GM12878 (cell line): ENCODE results near the gene RAB7B. TPM values are rescaled to one million over a fixed set of nuclear protein-coding genes. Genes with fewer than 3 reads are reported as not detected.

ENCODE experiments used
- ATAC-seq: fragments of 200-7000 bp; cut with Tn5 transposase; 3 replicates; pipeline ENCODE4 v1.9.1; 2020; ENCODE audit warnings: mild to moderate bottlenecking, moderate library complexity
- BruUV-seq: library from RNA; stranded (reverse); fragments of 400-500 nt; replicated peaks from 2 replicates; lab custom pipeline; 2021; lab: Mats Ljungman, UMichigan
- CTCF ChIA-PET: fragments of 300-600 bp; sonication (Branson Sonifier 250); formaldehyde crosslinking; extraction: SDS; loops from one replicate; lab custom pipeline; 2021; ENCODE audit warnings: inconsistent platforms; lab: Yijun Ruan, JAX
- POLR2A ChIA-PET: fragments of 350-600 bp; formaldehyde crosslinking; extraction: SDS; loops from one replicate; lab custom pipeline; 2021; ENCODE audit warnings: inconsistent platforms; lab: Charles Lee
- RAD21 ChIA-PET: fragments of 300-600 bp; sonication (Branson Sonifier 250); formaldehyde crosslinking; loops from one replicate; lab custom pipeline; 2023; ENCODE audit warnings: antibody characterized with exemption; ENCODE audit not compliant: unreplicated experiment; lab: Charles Lee
- SMC1A ChIA-PET: fragments of 300-600 bp; sonication (Branson Sonifier 250); formaldehyde crosslinking; loops from one replicate; lab custom pipeline; 2023; ENCODE audit not compliant: unreplicated experiment, uncharacterized antibody; lab: Charles Lee
- DNase-seq: peaks from one replicate; pipeline ENCODE4 v3.0.0-alpha.2; 2011; ENCODE audit warnings: low read depth, low spot score
- FAIRE-seq: peaks from 3 replicates; lab custom pipeline; 2011; peaks lifted over from hg19 to GRCh38; lab: Jason Lieb, UNC
- H2AFZ ChIP-seq: 2 replicates; pipeline ENCODE4 v1.6.0; 2011; ENCODE audit warnings: low read depth, low read length, control low read depth; ENCODE audit not compliant: control insufficient read depth
- H3K27ac ChIP-seq: 2 replicates; pipeline ENCODE4 v1.5.1; 2011; ENCODE audit warnings: control low read depth; ENCODE audit not compliant: control insufficient read depth, insufficient read depth
- H3K27me3 ChIP-seq, 2 experiments: replicated peaks in 1 of 2; 2 replicates each; pipeline versions ENCODE4 v1.6.0 to v1.6.1; 2011; ENCODE audit warnings: low read length in 1 of 2; ENCODE audit not compliant: control insufficient read depth in 2 of 2, insufficient read depth in 2 of 2
- H3K36me3 ChIP-seq, 2 experiments: 2 replicates each; pipeline ENCODE4 v1.5.1; 2011; ENCODE audit warnings: low read length in 1 of 2; ENCODE audit not compliant: control insufficient read depth in 2 of 2, insufficient read depth in 2 of 2
- H3K4me1 ChIP-seq: 2 replicates; pipeline ENCODE4 v1.6.1; 2011; ENCODE audit warnings: mild to moderate bottlenecking, low read length, moderate library complexity, mixed read lengths; ENCODE audit not compliant: control insufficient read depth, insufficient read depth
- H3K4me2 ChIP-seq: 2 replicates; pipeline ENCODE4 v1.6.0; 2011; ENCODE audit warnings: control low read depth; ENCODE audit not compliant: control insufficient read depth, insufficient read depth
- H3K4me3 ChIP-seq: fragments of 200-600 bp; sonication (generic); 2 replicates; pipeline ENCODE4 v1.5.1; 2016
- H3K79me2 ChIP-seq: 2 replicates; pipeline ENCODE4 v1.6.0; 2011; ENCODE audit warnings: low read length; ENCODE audit not compliant: control insufficient read depth, insufficient read depth
- H3K9ac ChIP-seq: 2 replicates; pipeline ENCODE4 v1.8.0; 2011; ENCODE audit warnings: low read length, control low read depth, mixed read lengths; ENCODE audit not compliant: control insufficient read depth, insufficient read depth
- H3K9me3 ChIP-seq: replicated peaks from 3 replicates; pipeline ENCODE4 v1.5.1; 2011; ENCODE audit warnings: mild to moderate bottlenecking, low read length; ENCODE audit not compliant: control insufficient read depth, insufficient read depth
- H4K20me1 ChIP-seq: 2 replicates; pipeline ENCODE4 v1.6.0; 2011; ENCODE audit not compliant: control insufficient read depth, insufficient read depth
- CBFB ChIP-seq: IDR thresholded peaks from 2 replicates; pipeline ENCODE4 v1.6.1; 2016; ENCODE audit warnings: antibody characterized with exemption, low read depth
- CBX3 ChIP-seq: fragments of 200-600 bp; sonication (generic); IDR thresholded peaks from 2 replicates; pipeline ENCODE4 v1.6.1; 2016; ENCODE audit warnings: low read depth, borderline replicate concordance
- CREB1 ChIP-seq: IDR thresholded peaks from 2 replicates; pipeline ENCODE4 v1.6.1; 2012; ENCODE audit warnings: low read depth, mild to moderate bottlenecking, inconsistent platforms
- KAT2A ChIP-seq: conservative IDR thresholded peaks from 2 replicates; pipeline ENCODE4 v1.6.1; 2011; ENCODE audit warnings: low read depth, low read length; ENCODE audit not compliant: control insufficient read depth
- MYC ChIP-seq: IDR thresholded peaks from 2 replicates; pipeline ENCODE4 v1.6.1; 2011; ENCODE audit warnings: mild to moderate bottlenecking, low read length, moderate library complexity, inconsistent platforms; ENCODE audit not compliant: insufficient read depth, insufficient replicate concordance, insufficient read length, severe bottlenecking
- NFYB ChIP-seq: IDR thresholded peaks from 2 replicates; pipeline ENCODE4 v1.6.1; 2011; ENCODE audit warnings: low read depth, mild to moderate bottlenecking, low read length, improper control_type of control experiment, moderate library complexity; ENCODE audit not compliant: insufficient read depth
- NR2C1 ChIP-seq: fragments of 450-650 bp; IDR thresholded peaks from 2 replicates; pipeline ENCODE4 v1.6.1; 2017; ENCODE audit warnings: antibody characterized with exemption, mild to moderate bottlenecking, moderate library complexity
- POU2F2 ChIP-seq: IDR thresholded peaks from 3 replicates; pipeline ENCODE4 v1.6.1; 2011; ENCODE audit warnings: low read depth, mild to moderate bottlenecking, low read length, borderline replicate concordance
- RFX5 ChIP-seq: IDR thresholded peaks from 2 replicates; pipeline ENCODE4 v1.6.1; 2011; ENCODE audit warnings: low read depth, low read length, improper control_type of control experiment
- WGBS: methylation state at CpG from one replicate; pipeline ENCODE4 v1.1.6; 2016; ENCODE audit warnings: low lambda C conversion rate; ENCODE audit not compliant: insufficient replicate concordance, insufficient coverage; ENCODE audit errors: missing lambda C conversion rate; 5-methylcytosine and 5-hydroxymethylcytosine counted together
- in situ Hi-C: fragments of 300-500 bp; cut with MboI; formaldehyde crosslinking; loops from 9 replicates; pipeline ENCODE4 v1.14.3; 2018; ENCODE audit warnings: mixed read lengths
- intact Hi-C: fragments of 100-400 bp; cut with micrococcal nuclease; formaldehyde crosslinking; loops from one replicate; pipeline ENCODE4 v1.14.2; 2022; ENCODE audit not compliant: unreplicated experiment
- polyA plus RNA-seq, 11 experiments: library from polyadenylated mRNA; depleted of rRNA in 4 of 11; unstranded in 6 of 11; stranded (reverse) in 5 of 11; fragments of >200 nt; fragmentation: Nextera tagmentation in 4 of 11; fragmentation: Illumina TruSeq in 1 of 11; extraction: Ambion mirVana in 4 of 11; extraction: Trizol in 1 of 11; gene quantifications; 1 replicate in 1 of 11; 2 replicates in 10 of 11; pipeline versions ENCODE4 v1.2.1 to v1.2.3, GENCODE V29; 2011 to 2016; ENCODE audit warnings: inconsistent platforms in 2 of 11, missing spikeins in 2 of 11, low read depth in 1 of 11
- total RNA-seq, 4 experiments: library from RNA; depleted of rRNA in 3 of 4; stranded (reverse); fragments of >200 nt in 3 of 4; fragmentation: Illumina TruSeq in 1 of 4; extraction: Trizol in 1 of 4; gene quantifications; 2 replicates each; pipeline versions ENCODE4 v1.2.1 to v1.2.3, GENCODE V29; 2013 to 2021
- TF ChIP-seq, protein P1 (sequence below): fragments of 450-650 bp; IDR thresholded peaks from 2 replicates; pipeline ENCODE4 v1.6.1; 2016; ENCODE audit warnings: mild to moderate bottlenecking
- TF ChIP-seq, protein P2 (sequence below): fragments of 150-350 bp; IDR thresholded peaks from 2 replicates; pipeline ENCODE4 v1.6.1; 2016; ENCODE audit warnings: low read depth, low read length
- TF ChIP-seq, protein P3 (sequence below): IDR thresholded peaks from 2 replicates; pipeline ENCODE4 v1.6.1; 2012; ENCODE audit warnings: low read depth, low read length, improper control_type of control experiment

The RAB7B gene
- total and polyA plus RNA-seq, 10 of the 15 experiments (the other 5 are each of a cell fraction or from before 2014, with no cell fraction given), result 0.09 TPM; not detected in 9

DNA sequence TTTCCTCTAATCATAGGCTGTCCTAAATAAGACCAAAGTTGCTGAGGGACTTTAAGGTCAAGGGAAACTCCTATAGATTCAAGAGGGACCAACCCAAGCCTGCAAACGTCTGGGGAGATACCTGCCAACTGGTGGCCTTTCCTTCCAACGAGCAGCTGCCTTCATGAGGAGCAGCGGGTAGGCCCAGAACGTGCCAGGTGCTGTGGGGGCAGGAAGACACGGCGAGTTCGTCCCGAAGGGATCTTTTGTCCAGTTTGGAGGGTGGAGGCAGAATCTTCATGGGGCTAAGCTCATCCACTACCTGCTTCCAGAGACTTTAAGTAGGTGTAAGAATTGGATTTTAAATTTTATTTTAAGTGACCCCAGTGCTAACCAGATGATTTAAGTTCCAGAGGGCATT, 34.0 kb downstream of the RAB7B start:
- ChIA-PET RAD21 (interaction anchor here (2.5 kb wide), 1 partner anchor 8 kb away, joined by 11 read pairs; no protein-coding TSS in a partner anchor), SMC1A (no interaction called here), CTCF (interaction anchor here (1.2 to 2.5 kb wide), 4 partner anchors 8 to 311 kb away, joined by 3 to 25 read pairs (median 6); no protein-coding TSS in a partner anchor), POLR2A (no interaction called here)
- WGBS, result 53% methylated on average over 8 of the region's 8 CpGs
- Histone ChIP-seq H3K79me2 (no peaks in the 10 kb centered on the region), H3K36me3 (no peaks in the 10 kb centered on the region), H3K9me3 (no peaks in the 10 kb centered on the region), H3K4me3 (no peak overlapping the region), H4K20me1 (no peaks in the 10 kb centered on the region), H3K27me3 (no peaks in the 10 kb centered on the region; a peak in 2 of 4 replicates), H3K9ac (no peak overlapping the region), H3K4me1 (no peaks in the 10 kb centered on the region), H3K27ac (no peak overlapping the region), H2AFZ (no peak overlapping the region), H3K4me2 (no peak overlapping the region)
- in situ Hi-C loops (no loop called here), intact Hi-C loops (no loop called here)
- DNase-seq, result no peak
- no peak for FAIRE-seq
- TF ChIP-seq, protein P1, sequence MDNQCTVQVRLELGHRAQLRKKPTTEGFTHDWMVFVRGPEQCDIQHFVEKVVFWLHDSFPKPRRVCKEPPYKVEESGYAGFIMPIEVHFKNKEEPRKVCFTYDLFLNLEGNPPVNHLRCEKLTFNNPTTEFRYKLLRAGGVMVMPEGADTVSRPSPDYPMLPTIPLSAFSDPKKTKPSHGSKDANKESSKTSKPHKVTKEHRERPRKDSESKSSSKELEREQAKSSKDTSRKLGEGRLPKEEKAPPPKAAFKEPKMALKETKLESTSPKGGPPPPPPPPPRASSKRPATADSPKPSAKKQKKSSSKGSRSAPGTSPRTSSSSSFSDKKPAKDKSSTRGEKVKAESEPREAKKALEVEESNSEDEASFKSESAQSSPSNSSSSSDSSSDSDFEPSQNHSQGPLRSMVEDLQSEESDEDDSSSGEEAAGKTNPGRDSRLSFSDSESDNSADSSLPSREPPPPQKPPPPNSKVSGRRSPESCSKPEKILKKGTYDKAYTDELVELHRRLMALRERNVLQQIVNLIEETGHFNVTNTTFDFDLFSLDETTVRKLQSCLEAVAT, result no peak
- TF ChIP-seq CREB1 (no peak), MYC (no peak), CBFB (no peak), POU2F2 (no peak), RFX5 (no peak), KAT2A (no peak), NR2C1 (no peak), NFYB (no peak), CBX3 (no peak)
- TF ChIP-seq, protein P2, sequence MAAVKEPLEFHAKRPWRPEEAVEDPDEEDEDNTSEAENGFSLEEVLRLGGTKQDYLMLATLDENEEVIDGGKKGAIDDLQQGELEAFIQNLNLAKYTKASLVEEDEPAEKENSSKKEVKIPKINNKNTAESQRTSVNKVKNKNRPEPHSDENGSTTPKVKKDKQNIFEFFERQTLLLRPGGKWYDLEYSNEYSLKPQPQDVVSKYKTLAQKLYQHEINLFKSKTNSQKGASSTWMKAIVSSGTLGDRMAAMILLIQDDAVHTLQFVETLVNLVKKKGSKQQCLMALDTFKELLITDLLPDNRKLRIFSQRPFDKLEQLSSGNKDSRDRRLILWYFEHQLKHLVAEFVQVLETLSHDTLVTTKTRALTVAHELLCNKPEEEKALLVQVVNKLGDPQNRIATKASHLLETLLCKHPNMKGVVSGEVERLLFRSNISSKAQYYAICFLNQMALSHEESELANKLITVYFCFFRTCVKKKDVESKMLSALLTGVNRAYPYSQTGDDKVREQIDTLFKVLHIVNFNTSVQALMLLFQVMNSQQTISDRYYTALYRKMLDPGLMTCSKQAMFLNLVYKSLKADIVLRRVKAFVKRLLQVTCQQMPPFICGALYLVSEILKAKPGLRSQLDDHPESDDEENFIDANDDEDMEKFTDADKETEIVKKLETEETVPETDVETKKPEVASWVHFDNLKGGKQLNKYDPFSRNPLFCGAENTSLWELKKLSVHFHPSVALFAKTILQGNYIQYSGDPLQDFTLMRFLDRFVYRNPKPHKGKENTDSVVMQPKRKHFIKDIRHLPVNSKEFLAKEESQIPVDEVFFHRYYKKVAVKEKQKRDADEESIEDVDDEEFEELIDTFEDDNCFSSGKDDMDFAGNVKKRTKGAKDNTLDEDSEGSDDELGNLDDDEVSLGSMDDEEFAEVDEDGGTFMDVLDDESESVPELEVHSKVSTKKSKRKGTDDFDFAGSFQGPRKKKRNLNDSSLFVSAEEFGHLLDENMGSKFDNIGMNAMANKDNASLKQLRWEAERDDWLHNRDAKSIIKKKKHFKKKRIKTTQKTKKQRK, result no peak
- TF ChIP-seq, protein P3, sequence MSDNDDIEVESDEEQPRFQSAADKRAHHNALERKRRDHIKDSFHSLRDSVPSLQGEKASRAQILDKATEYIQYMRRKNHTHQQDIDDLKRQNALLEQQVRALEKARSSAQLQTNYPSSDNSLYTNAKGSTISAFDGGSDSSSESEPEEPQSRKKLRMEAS, result no peak
- no TSS peak for BruUV-seq
- ATAC-seq, result no peak
